Erythroblast (primary cell): Measurements from ENCODE around the gene HS2ST1.

Experiments
- GATA1 ChIP-seq: IDR thresholded peaks from 2 replicates; pipeline ENCODE4 v1.6.1; 2011; ENCODE audit warnings: low read depth, mild to moderate bottlenecking, control low read depth, low read length, moderate library complexity
- POLR2A ChIP-seq: IDR thresholded peaks from 2 replicates; pipeline ENCODE4 v1.6.1; 2011; ENCODE audit warnings: mild to moderate bottlenecking, low read length

DNA sequence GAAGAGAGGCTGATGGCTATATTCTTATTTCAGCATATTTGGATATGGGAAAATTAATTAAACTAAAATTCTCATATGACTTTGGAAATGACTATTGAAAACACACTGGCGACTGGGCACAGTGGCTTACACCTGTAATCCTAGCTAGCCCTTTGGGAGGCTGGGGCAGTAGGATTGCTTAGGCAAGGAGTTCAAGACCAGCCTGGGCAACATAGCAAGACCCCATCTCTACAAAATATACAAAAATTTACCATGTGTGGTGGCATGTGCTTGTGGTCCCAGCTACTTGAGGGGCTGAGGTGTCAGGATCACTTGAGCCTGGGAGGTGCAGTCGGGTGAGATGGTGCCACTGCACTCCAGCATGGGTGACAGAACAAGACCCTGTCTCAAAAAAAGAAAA lies 26.2 kb downstream of the HS2ST1 start:
- TF ChIP-seq POLR2A (no peak), GATA1 (no peak)
